Measurements from ENCODE around the gene FAM136A.
"Not testable (repeated sequence)": the region's sequence is repeated elsewhere in the genome, so short reads cannot be mapped to it uniquely, and the experiment has no call there.

Gene FAM136A

GRCh38 chr2:70297828-70298227 is 4.0 kb downstream of the FAM136A start:
- DNase-seq (ENCODE audit: low read depth) = not testable (repeated sequence)

GRCh38 chr2:70283500-70284191 is 18.2 kb downstream of the FAM136A start:
- DNase-seq (ENCODE audit: low read depth) = no peak

GRCh38 chr2:70282439-70282838 is 19.4 kb downstream of the FAM136A start:
- no peak for DNase-seq (ENCODE audit: low read depth)

GRCh38 chr2:70280242-70280798 is 21.5 kb downstream of the FAM136A start:
- DNase-seq (ENCODE audit: low read depth) = no peak

- no peak for DNase-seq (ENCODE audit: low read depth)
These were observed 31.5 kb downstream of the FAM136A start for GRCh38 chr2:70270323-70270722.

GRCh38 chr2:70269422-70270302 is 32.2 kb downstream of the FAM136A start:
- DNase-seq (ENCODE audit: low read depth) = not testable (repeated sequence)

- DNase-seq (ENCODE audit: low read depth) = not testable (repeated sequence)
These were observed 34.9 kb downstream of the FAM136A start for GRCh38 chr2:70266925-70267324.

- no peak for DNase-seq (ENCODE audit: low read depth)
These were observed 40.4 kb downstream of the FAM136A start for GRCh38 chr2:70261501-70261900.

- DNase-seq (ENCODE audit: low read depth) = no peak
These were observed 43.4 kb downstream of the FAM136A start for GRCh38 chr2:70258532-70258875.

- DNase-seq (ENCODE audit: low read depth) = no peak
These were observed 46.1 kb downstream of the FAM136A start for GRCh38 chr2:70255637-70256314.

- no peak for DNase-seq (ENCODE audit: low read depth)
These were observed 51.4 kb downstream of the FAM136A start for GRCh38 chr2:70250434-70250833.

GRCh38 chr2:70248181-70248847 is 53.6 kb downstream of the FAM136A start, which contains the start of gene TIA1:
Gene TIA1 (minus strand): TSS chr2:70248628. CDS start chr2:70248430, 198 bp downstream.
- peak; percentile 96 for DNase-seq (ENCODE audit: low read depth)

GRCh38 chr2:70247364-70248180 is 54.3 kb downstream of the FAM136A start:
- no peak for DNase-seq (ENCODE audit: low read depth)

Data from activated T-cell treated with anti-CD3 and anti-CD28 coated beads for 24 hours (primary cell).